GM23338 (cell line): ENCODE data around the gene TRIM44. TPM values are rescaled to one million over a fixed set of nuclear protein-coding genes. Genes with fewer than 3 reads are reported as not detected.

Source experiments
- ATAC-seq: fragments of 200-7000 bp; cut with Tn5 transposase; 3 replicates; pipeline ENCODE4 v1.9.1; 2020
- DNase-seq: peaks from one replicate; pipeline ENCODE4 v3.0.0-alpha.2; 2015; ENCODE audit warnings: low spot score
- H2AFZ ChIP-seq: fragments of 200-600 bp; sonication (generic); 2 replicates; pipeline ENCODE4 v1.8.0; 2016; ENCODE audit warnings: antibody characterized with exemption, mild to moderate bottlenecking, moderate library complexity
- H3F3A ChIP-seq: fragments of 200-600 bp; sonication (generic); replicated peaks from 2 replicates; pipeline ENCODE4 v1.8.0; 2017; ENCODE audit warnings: antibody characterized with exemption, mixed run types, low read depth
- H3K27ac ChIP-seq: fragments of 200-600 bp; sonication (generic); 2 replicates; pipeline ENCODE4 v1.6.1; 2016; ENCODE audit warnings: low read depth
- H3K27me3 ChIP-seq: fragments of 200-600 bp; sonication (generic); 2 replicates; pipeline ENCODE4 v1.8.0; 2016; ENCODE audit warnings: mild to moderate bottlenecking, mixed run types, moderate library complexity; ENCODE audit not compliant: insufficient read depth
- H3K36me3 ChIP-seq: fragments of 200-600 bp; sonication (generic); 2 replicates; pipeline ENCODE4 v1.8.0; 2016; ENCODE audit warnings: mild to moderate bottlenecking; ENCODE audit not compliant: insufficient read depth
- H3K4me1 ChIP-seq: fragments of 200-600 bp; sonication (generic); 2 replicates; pipeline ENCODE4 v1.8.0; 2016; ENCODE audit warnings: mild to moderate bottlenecking, moderate library complexity; ENCODE audit not compliant: insufficient read depth
- H3K4me2 ChIP-seq: fragments of 200-600 bp; sonication (generic); 2 replicates; pipeline ENCODE4 v1.7.1; 2017; ENCODE audit warnings: mixed run types
- H3K4me3 ChIP-seq: fragments of 200-600 bp; sonication (generic); 2 replicates; pipeline ENCODE4 v1.6.1; 2016; ENCODE audit warnings: mixed run types
- H3K79me2 ChIP-seq: fragments of 200-600 bp; sonication (generic); replicated peaks from 2 replicates; pipeline ENCODE4 v1.8.0; 2017; ENCODE audit warnings: mild to moderate bottlenecking; ENCODE audit not compliant: insufficient read depth
- H3K9me2 ChIP-seq: fragments of 200-600 bp; sonication (generic); 2 replicates; pipeline ENCODE4 v1.8.0; 2017; ENCODE audit not compliant: insufficient read depth
- H4K20me1 ChIP-seq: fragments of 200-600 bp; sonication (generic); replicated peaks from 2 replicates; pipeline ENCODE4 v1.8.0; 2017; ENCODE audit warnings: mild to moderate bottlenecking; ENCODE audit not compliant: insufficient read depth
- H3K27ac Mint-ChIP-seq: 2 replicates; pipeline ENCODE4 v1.8.0; 2020; ENCODE audit warnings: inconsistent platforms, mild to moderate bottlenecking, moderate library complexity, mixed read lengths
- H3K27me3 Mint-ChIP-seq: 3 replicates; pipeline ENCODE4 v1.8.0; 2022; ENCODE audit warnings: low read depth, mild to moderate bottlenecking, moderate library complexity, mixed read lengths, inconsistent platforms; ENCODE audit not compliant: insufficient read depth, poor library complexity
- H3K36me3 Mint-ChIP-seq: 3 replicates; pipeline ENCODE4 v1.8.0; 2021; ENCODE audit warnings: low read depth, mild to moderate bottlenecking, inconsistent platforms, moderate library complexity, mixed read lengths
- H3K4me1 Mint-ChIP-seq: 3 replicates; pipeline ENCODE4 v1.8.0; 2020; ENCODE audit warnings: mild to moderate bottlenecking, inconsistent platforms, mixed read lengths
- H3K4me3 Mint-ChIP-seq: 3 replicates; pipeline ENCODE4 v1.8.0; 2021; ENCODE audit warnings: moderate library complexity, mild to moderate bottlenecking, inconsistent platforms, mixed read lengths
- H3K9me3 Mint-ChIP-seq: 3 replicates; pipeline ENCODE4 v1.8.0; 2020; ENCODE audit warnings: moderate library complexity, mild to moderate bottlenecking, inconsistent platforms, mixed read lengths
- EZH2 ChIP-seq: fragments of 200-600 bp; sonication (generic); IDR thresholded peaks from one replicate; pipeline ENCODE4 v1.8.0; 2017; ENCODE audit warnings: antibody characterized with exemption, mild to moderate bottlenecking, low read depth; ENCODE audit not compliant: unreplicated experiment
- EZH2phosphoT487 ChIP-seq: fragments of 200-600 bp; sonication (generic); IDR thresholded peaks from one replicate; pipeline ENCODE4 v1.8.1; 2018; ENCODE audit warnings: antibody characterized with exemption; ENCODE audit not compliant: unreplicated experiment
- STAT1 ChIP-seq: IDR thresholded peaks from one replicate; pipeline ENCODE4 v1.6.1; 2016; ENCODE audit warnings: antibody characterized with exemption; ENCODE audit not compliant: unreplicated experiment
- ZNF114 ChIP-seq: fragments of 250-450 bp; sonication (Bioruptor Pico); IDR thresholded peaks from 2 replicates; pipeline ENCODE4 v1.5.0; 2020; ENCODE audit warnings: mild to moderate bottlenecking, moderate library complexity
- polyA plus RNA-seq: library from polyadenylated mRNA; unstranded; fragments of >200 nt; fragmentation: Nextera tagmentation; extraction: Ambion mirVana; gene quantifications from 2 replicates; pipeline ENCODE4 v1.2.1, GENCODE V29; 2016
- total RNA-seq: library from RNA; depleted of rRNA; stranded (reverse); fragments of >200 nt; shearing (Covaris generic); gene quantifications from 2 replicates; pipeline ENCODE4 v1.2.3, GENCODE V29; 2014
- TF ChIP-seq, protein P1 (sequence below): IDR thresholded peaks from one replicate; pipeline ENCODE4 v1.6.1; 2018; ENCODE audit warnings: antibody characterized with exemption; ENCODE audit not compliant: unreplicated experiment
- TF ChIP-seq, protein P2 (sequence below): fragments of 250-450 bp; sonication (Bioruptor Pico); IDR thresholded peaks from 2 replicates; pipeline ENCODE4 v1.5.0; 2020; ENCODE audit warnings: mild to moderate bottlenecking, moderate library complexity

Gene TRIM44
- total and polyA plus RNA-seq, 2 experiments from 2014 or later, result 10.3 to 10.4 TPM

DNA sequence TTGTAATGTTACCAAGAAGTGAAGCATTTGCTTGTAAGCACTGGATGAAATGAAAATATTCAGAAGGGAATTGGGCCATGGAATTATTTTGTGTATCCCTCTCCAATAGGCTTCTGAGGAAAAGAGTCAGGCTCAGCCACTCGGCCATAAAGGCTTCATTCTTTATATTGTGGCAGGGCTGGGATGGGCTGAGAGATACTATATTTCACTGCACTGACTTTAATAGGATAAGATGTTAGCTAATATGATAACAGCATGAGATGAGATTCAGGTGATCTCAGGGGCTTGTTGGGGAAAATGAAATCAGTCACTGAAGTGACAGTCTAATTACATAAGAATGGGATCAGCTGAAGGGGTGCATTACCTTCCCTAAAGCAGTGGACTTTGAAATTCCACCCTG lies 7.3 kb upstream of the TRIM44 start:
- Histone ChIP-seq H3K36me3 (no peaks in the 10 kb centered on the region), H2AFZ (no peak overlapping the region), H3K27ac (no peak overlapping the region), H4K20me1 (no peaks in the 10 kb centered on the region), H3K27me3 (peaks cover 69% of the 10 kb centered on the region), H3K4me3 (no peak overlapping the region), H3K4me2 (peak overlapping the region; percentile 60), H3K9me2 (no peaks in the 10 kb centered on the region; the same call in 1 of the 2 replicates), H3F3A (no peaks in the 10 kb centered on the region), H3K4me1 (peaks cover 17% of the 10 kb centered on the region), H3K79me2 (no peaks in the 10 kb centered on the region)
- no peak overlapping the region for H3K27ac Mint-ChIP-seq
- H3K9me3 Mint-ChIP-seq, result no peaks in the 10 kb centered on the region
- no peaks in the 10 kb centered on the region for H3K36me3 Mint-ChIP-seq
- H3K4me3 Mint-ChIP-seq, result 0 out of 3 replicates have a peak overlapping the region, but pooled peaks have one; percentile 24
- peaks cover 26% of the 10 kb centered on the region for H3K4me1 Mint-ChIP-seq
- ATAC-seq (peak; percentile 32; the same call in 1 of the 3 replicates), DNase-seq (no peak)
- TF ChIP-seq EZH2phosphoT487, result no peak
- TF ChIP-seq, protein P1, sequence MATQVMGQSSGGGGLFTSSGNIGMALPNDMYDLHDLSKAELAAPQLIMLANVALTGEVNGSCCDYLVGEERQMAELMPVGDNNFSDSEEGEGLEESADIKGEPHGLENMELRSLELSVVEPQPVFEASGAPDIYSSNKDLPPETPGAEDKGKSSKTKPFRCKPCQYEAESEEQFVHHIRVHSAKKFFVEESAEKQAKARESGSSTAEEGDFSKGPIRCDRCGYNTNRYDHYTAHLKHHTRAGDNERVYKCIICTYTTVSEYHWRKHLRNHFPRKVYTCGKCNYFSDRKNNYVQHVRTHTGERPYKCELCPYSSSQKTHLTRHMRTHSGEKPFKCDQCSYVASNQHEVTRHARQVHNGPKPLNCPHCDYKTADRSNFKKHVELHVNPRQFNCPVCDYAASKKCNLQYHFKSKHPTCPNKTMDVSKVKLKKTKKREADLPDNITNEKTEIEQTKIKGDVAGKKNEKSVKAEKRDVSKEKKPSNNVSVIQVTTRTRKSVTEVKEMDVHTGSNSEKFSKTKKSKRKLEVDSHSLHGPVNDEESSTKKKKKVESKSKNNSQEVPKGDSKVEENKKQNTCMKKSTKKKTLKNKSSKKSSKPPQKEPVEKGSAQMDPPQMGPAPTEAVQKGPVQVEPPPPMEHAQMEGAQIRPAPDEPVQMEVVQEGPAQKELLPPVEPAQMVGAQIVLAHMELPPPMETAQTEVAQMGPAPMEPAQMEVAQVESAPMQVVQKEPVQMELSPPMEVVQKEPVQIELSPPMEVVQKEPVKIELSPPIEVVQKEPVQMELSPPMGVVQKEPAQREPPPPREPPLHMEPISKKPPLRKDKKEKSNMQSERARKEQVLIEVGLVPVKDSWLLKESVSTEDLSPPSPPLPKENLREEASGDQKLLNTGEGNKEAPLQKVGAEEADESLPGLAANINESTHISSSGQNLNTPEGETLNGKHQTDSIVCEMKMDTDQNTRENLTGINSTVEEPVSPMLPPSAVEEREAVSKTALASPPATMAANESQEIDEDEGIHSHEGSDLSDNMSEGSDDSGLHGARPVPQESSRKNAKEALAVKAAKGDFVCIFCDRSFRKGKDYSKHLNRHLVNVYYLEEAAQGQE, result no peak
- no peak for TF ChIP-seq ZNF114 (CRISPR knock-in tag)
- H3K27me3 Mint-ChIP-seq, result peaks cover 15% of the 10 kb centered on the region

DNA sequence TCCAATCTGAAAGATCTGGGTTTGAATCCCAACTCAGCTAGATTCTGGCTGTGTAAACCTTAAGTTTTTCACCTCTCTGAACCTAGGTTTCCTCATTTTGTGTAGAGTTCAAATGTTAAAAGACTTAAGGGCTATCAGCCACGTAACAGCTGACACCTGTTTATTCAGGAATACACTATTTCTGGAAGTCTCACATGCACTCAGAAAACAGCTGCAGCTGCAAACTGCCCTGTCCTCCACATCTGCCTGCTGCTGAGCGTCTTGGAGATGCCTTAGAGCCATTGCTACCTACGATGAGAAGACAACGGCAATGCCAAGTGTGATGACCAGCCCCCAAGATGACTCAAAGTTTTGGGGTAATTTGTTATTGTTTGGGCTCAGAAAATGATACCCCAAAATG lies 6.7 kb upstream of the TRIM44 start:
- ATAC-seq (no peak), DNase-seq (no peak)
- H3K27me3 Mint-ChIP-seq, result peaks cover 14% of the 10 kb centered on the region
- no peaks in the 10 kb centered on the region for H3K9me3 Mint-ChIP-seq
- H3K4me1 Mint-ChIP-seq, result peaks cover 26% of the 10 kb centered on the region
- H3K36me3 Mint-ChIP-seq, result no peaks in the 10 kb centered on the region
- no peaks in the 10 kb centered on the region for H3F3A ChIP-seq
- H3K4me2 ChIP-seq, result peak overlapping the region; percentile 60; the same call in 1 of the 2 replicates
- H3K4me3 ChIP-seq, result no peak overlapping the region
- no peaks in the 10 kb centered on the region for H3K36me3 ChIP-seq
- no peak overlapping the region for H3K27ac Mint-ChIP-seq
- no peaks in the 10 kb centered on the region for H3K79me2 ChIP-seq
- peaks cover 17% of the 10 kb centered on the region for H3K4me1 ChIP-seq
- H3K4me3 Mint-ChIP-seq, result no peak overlapping the region
- no peaks in the 10 kb centered on the region; the same call in 1 of the 2 replicates for H3K9me2 ChIP-seq
- H2AFZ ChIP-seq, result no peak overlapping the region
- peaks cover 75% of the 10 kb centered on the region for H3K27me3 ChIP-seq
- H4K20me1 ChIP-seq, result no peaks in the 10 kb centered on the region
- H3K27ac ChIP-seq, result no peak overlapping the region
- TF ChIP-seq STAT1 (no peak), EZH2 (no peak)
- TF ChIP-seq, protein P1, result no peak
- TF ChIP-seq, protein P2, sequence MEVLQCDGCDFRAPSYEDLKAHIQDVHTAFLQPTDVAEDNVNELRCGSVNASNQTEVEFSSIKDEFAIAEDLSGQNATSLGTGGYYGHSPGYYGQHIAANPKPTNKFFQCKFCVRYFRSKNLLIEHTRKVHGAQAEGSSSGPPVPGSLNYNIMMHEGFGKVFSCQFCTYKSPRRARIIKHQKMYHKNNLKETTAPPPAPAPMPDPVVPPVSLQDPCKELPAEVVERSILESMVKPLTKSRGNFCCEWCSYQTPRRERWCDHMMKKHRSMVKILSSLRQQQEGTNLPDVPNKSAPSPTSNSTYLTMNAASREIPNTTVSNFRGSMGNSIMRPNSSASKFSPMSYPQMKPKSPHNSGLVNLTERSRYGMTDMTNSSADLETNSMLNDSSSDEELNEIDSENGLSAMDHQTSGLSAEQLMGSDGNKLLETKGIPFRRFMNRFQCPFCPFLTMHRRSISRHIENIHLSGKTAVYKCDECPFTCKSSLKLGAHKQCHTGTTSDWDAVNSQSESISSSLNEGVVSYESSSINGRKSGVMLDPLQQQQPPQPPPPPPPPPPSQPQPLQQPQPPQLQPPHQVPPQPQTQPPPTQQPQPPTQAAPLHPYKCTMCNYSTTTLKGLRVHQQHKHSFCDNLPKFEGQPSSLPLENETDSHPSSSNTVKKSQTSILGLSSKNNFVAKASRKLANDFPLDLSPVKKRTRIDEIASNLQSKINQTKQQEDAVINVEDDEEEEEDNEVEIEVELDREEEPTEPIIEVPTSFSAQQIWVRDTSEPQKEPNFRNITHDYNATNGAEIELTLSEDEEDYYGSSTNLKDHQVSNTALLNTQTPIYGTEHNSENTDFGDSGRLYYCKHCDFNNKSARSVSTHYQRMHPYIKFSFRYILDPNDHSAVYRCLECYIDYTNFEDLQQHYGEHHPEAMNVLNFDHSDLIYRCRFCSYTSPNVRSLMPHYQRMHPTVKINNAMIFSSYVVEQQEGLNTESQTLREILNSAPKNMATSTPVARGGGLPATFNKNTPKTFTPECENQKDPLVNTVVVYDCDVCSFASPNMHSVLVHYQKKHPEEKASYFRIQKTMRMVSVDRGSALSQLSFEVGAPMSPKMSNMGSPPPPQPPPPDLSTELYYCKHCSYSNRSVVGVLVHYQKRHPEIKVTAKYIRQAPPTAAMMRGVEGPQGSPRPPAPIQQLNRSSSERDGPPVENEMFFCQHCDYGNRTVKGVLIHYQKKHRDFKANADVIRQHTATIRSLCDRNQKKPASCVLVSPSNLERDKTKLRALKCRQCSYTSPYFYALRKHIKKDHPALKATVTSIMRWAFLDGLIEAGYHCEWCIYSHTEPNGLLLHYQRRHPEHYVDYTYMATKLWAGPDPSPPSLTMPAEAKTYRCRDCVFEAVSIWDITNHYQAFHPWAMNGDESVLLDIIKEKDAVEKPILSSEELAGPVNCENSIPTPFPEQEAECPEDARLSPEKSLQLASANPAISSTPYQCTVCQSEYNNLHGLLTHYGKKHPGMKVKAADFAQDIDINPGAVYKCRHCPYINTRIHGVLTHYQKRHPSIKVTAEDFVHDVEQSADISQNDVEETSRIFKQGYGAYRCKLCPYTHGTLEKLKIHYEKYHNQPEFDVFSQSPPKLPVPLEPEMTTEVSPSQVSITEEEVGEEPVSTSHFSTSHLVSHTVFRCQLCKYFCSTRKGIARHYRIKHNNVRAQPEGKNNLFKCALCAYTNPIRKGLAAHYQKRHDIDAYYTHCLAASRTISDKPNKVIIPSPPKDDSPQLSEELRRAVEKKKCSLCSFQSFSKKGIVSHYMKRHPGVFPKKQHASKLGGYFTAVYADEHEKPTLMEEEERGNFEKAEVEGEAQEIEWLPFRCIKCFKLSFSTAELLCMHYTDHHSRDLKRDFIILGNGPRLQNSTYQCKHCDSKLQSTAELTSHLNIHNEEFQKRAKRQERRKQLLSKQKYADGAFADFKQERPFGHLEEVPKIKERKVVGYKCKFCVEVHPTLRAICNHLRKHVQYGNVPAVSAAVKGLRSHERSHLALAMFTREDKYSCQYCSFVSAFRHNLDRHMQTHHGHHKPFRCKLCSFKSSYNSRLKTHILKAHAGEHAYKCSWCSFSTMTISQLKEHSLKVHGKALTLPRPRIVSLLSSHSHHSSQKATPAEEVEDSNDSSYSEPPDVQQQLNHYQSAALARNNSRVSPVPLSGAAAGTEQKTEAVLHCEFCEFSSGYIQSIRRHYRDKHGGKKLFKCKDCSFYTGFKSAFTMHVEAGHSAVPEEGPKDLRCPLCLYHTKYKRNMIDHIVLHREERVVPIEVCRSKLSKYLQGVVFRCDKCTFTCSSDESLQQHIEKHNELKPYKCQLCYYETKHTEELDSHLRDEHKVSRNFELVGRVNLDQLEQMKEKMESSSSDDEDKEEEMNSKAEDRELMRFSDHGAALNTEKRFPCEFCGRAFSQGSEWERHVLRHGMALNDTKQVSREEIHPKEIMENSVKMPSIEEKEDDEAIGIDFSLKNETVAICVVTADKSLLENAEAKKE (CRISPR knock-in tag), result no peak
